GM18507 (cell line): ENCODE measurements around the gene ARSG.
A peak's percentile ranks its signal among the peaks of the same experiment; 100 is the strongest.
"Not testable (repeated sequence)": the region's sequence is repeated elsewhere in the genome, so short reads cannot be mapped to it uniquely, and the experiment has no call there.

Experiments
- DNase-seq: peaks from one replicate; pipeline ENCODE4 v3.0.0; 2011; ENCODE audit warnings: low read depth; ENCODE audit not compliant: insufficient read length; ENCODE audit errors: extremely low spot score
- FAIRE-seq: peaks from 2 replicates; lab custom pipeline; 2011; peaks lifted over from hg19 to GRCh38; lab: Jason Lieb, UNC

The ARSG gene

DNA sequence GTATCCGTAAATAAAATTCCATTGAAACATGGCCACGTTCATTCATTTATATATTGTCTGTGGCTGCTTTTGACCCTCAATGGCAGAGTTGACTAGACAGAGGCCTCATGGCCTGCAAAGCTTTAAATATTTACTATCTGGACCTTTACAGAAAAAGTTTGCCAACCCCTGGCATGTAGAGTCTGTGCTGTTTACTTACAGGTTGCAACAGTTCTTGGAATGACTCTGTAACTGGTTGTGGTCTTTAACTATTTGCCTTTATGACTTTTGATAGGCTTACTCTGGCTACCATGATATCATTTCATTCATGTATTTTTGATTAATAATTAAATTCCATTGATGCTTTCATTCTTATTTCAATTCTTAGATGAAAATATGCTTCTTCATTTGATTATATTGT, 25.5 kb upstream of the ARSG start:
- not testable (repeated sequence) for DNase-seq, FAIRE-seq

- DNase-seq = no peak
- no peak for FAIRE-seq
Measured at GRCh38 chr17:68273722-68274121, 17.6 kb upstream of the ARSG start.

- DNase-seq, FAIRE-seq: not testable (repeated sequence)
Measured at GRCh38 chr17:68276339-68276738, 15.0 kb upstream of the ARSG start.

DNA sequence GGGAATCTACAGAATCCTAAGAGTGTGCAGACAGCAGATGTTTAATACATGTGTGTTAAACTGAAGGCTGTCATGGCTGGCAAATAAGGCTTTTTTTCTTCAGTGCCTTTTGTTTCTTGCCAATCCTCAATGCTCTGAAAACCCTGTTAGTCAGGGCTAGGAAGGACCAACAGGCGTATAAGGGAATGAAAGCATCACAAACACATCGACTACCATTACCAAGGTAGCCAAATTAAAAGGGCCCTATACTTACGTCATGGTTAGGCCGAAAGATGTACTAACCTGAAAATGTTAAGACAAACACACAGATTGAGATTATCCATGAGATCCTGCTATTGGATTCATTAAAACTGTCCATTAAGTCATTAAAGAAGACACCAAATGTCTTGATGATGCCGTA, 13.5 kb upstream of the ARSG start:
- DNase-seq (no peak), FAIRE-seq (no peak)

DNA sequence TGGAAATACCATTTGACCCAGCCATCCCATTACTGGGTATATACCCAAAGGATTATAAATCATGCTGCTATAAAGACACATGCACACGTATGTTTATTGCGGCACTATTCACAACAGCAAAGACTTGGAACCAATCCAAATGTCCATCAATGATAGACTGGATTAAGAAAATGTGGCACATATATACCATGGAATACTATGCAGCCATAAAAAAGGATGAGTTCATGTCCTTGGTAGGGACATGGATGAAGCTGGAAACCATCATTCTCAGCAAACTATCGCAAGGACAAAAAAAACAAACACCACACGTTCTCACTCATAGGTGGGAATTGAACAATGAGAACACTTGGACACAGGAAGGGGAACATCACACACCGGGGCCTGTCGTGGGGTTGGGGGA, 9.3 kb upstream of the ARSG start:
- DNase-seq, FAIRE-seq: not testable (repeated sequence)

- peak; percentile 85 for FAIRE-seq
- peak; percentile 42 for DNase-seq
Measured at GRCh38 chr17:68288375-68288774, 2.9 kb upstream of the ARSG start.

DNA sequence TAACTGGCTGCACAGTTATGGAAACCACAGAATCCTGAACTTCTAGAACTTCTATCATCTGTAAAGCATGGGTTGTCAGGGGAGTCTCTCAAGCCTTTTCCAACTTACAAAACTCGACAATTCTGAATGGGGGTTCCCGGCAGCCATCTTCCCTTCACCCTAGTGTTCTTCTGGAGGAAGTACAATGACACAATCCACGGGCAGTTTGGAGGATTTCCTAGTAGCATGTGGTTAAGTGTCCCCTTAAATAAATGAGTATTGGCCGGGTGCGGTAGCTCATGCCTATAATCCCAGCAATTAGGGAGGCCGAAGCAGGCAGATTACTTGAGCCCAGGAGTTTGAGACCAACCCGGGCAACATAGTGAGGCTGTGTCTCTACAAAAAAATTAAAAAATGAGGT, 2.5 kb upstream of the ARSG start:
- FAIRE-seq (no peak), DNase-seq (no peak)

DNA sequence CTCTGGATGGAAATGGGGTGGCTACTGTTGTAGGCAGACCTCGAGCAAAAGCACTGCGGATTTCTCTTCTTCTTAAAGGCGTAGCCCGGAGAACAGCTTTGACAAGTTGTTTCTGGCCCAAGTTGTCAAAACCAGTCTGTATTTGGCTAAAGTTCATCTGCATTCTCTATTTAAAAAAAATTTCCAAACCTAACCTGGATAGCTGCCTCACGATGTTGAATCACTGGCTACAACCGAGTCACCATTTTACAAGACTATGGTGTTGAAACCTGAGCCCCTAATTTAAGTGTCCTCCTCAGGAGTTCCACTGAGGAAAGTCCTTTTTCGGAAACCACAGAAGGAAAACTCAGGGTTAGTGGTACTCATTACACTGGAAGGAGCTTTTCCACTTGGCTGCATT, 1.8 kb upstream of the ARSG start:
- DNase-seq (no peak), FAIRE-seq (no peak)

DNA sequence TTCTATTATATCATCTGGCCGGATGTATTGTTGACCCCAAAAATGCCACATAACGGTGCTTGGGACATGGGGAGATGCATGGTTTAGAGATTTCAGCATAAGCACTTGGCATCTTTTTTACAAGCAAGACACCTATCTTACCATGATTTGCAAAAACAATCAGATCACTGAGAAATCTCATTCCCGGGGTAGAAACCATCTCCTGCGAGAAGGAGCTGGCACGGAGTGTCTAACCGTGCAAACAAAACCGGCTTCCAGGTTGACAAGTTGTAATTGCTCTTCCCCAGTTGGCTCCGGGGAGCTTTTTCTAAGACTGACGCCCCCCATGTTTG, 1.4 kb upstream of the ARSG start:
- FAIRE-seq = no peak
- DNase-seq = no peak

DNA sequence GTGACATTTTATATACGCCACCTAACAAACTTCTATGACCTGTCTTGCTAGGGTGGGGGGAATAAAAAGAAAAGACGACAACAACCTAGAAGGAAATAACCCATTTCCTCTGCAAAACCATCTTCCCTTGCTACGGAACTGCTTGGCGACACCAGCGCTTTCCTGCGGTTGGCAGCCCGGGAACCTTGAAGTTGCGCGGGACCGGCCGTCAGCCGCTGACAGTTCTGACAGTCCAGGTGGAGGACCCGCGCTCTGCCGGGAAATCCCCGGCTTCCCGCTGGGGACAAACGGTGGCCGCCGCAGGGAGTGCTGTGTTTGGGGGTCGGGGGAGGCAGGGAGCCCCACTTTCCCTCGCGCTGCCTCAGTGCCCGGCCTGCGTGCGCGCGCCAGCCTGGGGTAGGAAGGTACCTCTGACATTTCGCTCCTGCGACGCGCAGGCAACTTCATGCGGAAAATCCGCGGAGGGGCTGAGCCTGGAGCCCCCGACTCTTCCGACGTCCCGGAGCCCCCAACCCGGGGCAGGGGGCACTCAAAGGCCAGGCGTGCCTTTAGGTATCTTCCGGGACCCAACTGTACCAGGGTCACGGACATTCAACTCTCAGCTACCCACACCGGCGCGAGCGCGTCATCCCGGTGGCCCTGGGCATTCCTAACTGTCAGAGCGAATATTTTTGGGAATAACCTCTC, 884 bp upstream of the ARSG start:
- FAIRE-seq (peak; percentile 59), DNase-seq (no peak)

- DNase-seq = peak; percentile 85
- FAIRE-seq = peak; percentile 81
Measured at GRCh38 chr17:68291836-68292688, 767 bp downstream of the ARSG start.

- DNase-seq = no peak
- FAIRE-seq = no peak
Measured at GRCh38 chr17:68292689-68293040, 1.4 kb downstream of the ARSG start.

DNA sequence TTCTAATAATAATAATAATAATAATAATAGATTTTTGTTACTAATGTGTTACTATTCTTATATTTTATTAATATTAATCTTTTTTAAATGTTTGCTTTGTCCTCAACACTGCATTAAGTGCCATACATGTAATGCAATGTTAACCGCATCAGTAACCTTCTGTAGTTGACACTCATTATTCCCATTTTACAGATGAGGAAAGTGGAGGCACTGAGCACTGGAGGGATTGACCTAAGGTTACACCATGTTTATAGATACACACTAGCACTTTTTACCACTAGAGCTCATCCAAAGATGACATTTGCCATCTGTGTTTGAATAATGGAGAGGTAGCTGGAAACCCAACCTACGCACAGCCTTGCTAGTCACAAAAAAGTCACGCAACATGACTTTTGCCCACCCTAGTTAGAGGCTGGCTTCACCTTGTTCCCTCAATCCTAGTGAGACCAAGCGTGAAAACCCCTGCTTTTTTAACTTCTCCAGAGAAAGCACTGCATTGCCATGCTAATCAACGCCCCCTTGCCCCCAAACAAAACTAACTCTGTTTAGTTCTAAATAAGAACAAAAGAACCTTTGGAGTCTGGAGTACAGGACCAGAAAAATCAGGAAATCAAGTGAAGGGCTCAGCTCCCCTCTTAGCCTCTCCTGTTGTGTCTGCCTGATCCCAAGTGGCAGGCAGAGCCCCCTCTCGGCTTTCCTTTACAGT, 2.3 kb downstream of the ARSG start:
- FAIRE-seq (no peak), DNase-seq (no peak)

- DNase-seq = no peak
- no peak for FAIRE-seq
Measured at GRCh38 chr17:68294196-68294555, 2.9 kb downstream of the ARSG start.

DNA sequence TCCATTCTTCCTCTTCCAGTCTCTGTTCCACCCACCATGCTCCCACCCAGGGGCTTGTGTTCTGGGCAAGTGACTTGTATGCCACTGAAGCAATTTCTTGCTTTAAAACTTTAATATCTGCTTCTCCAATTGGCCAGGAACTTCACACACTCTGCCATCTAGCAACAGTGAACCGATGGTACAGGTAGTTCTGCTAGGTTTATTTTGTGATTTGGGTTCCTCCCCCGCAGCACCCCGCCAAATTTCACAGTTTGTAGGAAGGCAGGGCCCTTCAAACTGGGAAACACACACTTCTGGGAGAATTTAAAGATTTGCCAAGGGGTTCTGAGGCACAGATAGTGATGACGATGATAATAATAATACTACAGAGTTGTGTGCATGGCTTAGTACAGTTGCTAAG, 3.3 kb downstream of the ARSG start:
- FAIRE-seq = no peak
- no peak for DNase-seq

GRCh38 chr17:68295086-68295485, 3.8 kb downstream of the ARSG start:
- DNase-seq (no peak), FAIRE-seq (no peak)

DNA sequence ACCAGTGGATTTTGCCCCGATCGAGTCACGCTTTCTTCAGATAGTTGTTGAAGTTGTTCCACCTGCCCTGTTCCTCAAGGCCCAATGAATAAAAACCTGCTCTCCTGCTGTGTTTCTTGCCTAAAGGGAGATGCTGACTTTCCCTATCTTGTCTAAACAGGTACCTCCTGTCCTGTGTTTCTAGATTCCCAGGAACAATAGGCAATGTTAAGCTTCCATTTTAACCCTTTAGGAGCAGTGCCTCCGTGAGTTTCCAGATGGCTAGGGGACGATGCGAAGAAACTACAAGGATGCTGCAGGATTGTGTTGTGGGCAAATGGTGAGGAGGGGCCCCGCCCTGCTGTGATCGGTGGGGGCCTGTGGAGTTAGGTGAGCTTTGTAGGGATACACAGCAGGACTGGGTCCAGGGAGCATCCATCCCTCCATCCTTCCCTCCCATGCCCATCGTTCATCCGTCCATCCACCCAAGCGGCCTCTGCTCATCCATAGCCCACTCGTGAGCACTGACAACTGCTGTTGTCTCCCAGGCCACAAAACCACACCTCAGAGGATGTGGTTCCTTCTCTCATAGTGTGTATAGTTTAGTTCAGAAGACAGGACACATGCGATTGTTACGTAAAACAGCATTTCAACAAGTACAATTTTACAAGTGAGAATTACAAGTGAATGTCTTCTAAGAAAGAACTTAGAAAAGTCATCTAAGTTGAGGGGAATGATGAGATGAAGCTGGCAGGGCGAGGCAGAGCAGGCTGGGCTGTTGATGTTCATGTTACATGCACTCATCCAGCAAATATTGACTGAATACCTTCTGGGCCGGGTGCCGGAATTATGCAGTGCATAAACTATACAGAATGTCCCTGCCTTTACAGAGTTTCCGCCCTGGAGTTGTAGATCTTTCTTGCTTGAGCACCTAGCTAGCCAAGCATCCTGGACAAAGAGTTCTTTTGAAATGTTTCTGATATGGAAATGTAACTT, 5.2 kb downstream of the ARSG start:
- FAIRE-seq (no peak), DNase-seq (no peak)

GRCh38 chr17:68297195-68297594, 5.9 kb downstream of the ARSG start:
- no peak for FAIRE-seq
- no peak for DNase-seq

- FAIRE-seq (no peak), DNase-seq (no peak)
Measured at GRCh38 chr17:68298601-68299000, 7.3 kb downstream of the ARSG start.

- FAIRE-seq (no peak), DNase-seq (no peak)
Measured at GRCh38 chr17:68299817-68300216, 8.5 kb downstream of the ARSG start.
